Measurements from ENCODE around the gene ACTN4.

The ACTN4 gene

GRCh38 chr19:38676878-38677646, 29.6 kb downstream of the ACTN4 start:
- no peak for ATAC-seq
- Mint-ChIP-seq H3K27ac (peak overlapping the region; percentile 71), H3K36me3 (peaks cover 35% of the 10 kb centered on the region), H3K4me3 (peak overlapping the region; percentile 53), H3K4me1 (peaks cover 87% of the 10 kb centered on the region), H3K9me3 (no peaks in the 10 kb centered on the region)
- DNase-seq (ENCODE audit: low spot score in 2 of 2), result no peak

- Mint-ChIP-seq H3K4me1 (peaks cover 95% of the 10 kb centered on the region), H3K27ac (peak overlapping the region; percentile 71), H3K36me3 (peaks cover 41% of the 10 kb centered on the region), H3K9me3 (no peaks in the 10 kb centered on the region), H3K4me3 (peak overlapping the region; percentile 41)
- no peak for DNase-seq (ENCODE audit: low spot score in 2 of 2)
- no peak for ATAC-seq
Observed at GRCh38 chr19:38678217-38678890, 30.9 kb downstream of the ACTN4 start.

DNA sequence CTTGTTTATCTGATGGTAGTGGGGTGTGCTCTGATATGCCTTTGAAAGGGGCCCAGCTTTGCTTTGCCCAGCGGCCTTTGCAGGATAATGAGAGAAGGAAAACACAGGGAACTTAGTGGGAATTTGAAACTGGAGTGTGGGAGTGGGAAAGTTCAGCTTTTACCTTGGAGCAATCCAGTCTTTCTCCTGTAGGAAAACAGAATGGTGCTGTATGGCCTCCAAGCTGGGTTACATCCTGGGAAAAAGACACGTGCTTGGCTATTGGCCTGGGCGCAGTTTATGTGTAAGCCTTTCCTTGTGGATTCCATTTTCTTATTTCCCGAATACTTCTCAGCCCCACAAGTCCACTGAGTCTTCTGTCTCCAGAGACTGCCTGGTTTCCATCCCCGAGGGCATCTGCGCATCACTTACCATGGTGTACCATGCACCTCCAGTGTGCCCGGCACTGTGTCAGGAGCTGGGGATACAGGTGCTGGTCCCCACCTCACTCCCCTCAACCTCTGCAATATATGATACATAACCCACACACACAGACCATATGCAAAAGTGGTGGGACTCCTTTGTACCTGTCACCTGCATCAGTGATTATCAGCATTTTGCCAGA, 31.5 kb downstream of the ACTN4 start:
- ATAC-seq, result no peak
- H3K36me3 Mint-ChIP-seq, result peaks cover 42% of the 10 kb centered on the region
- no peaks in the 10 kb centered on the region for H3K9me3 Mint-ChIP-seq
- no peak for DNase-seq (ENCODE audit: low spot score in 2 of 2)
- peak overlapping the region; percentile 17 for H3K4me3 Mint-ChIP-seq
- H3K27ac Mint-ChIP-seq, result peak overlapping the region; percentile 71
- peaks cover 98% of the 10 kb centered on the region for H3K4me1 Mint-ChIP-seq

GRCh38 chr19:38679839-38680238, 32.4 kb downstream of the ACTN4 start:
- Mint-ChIP-seq H3K36me3 (peaks cover 45% of the 10 kb centered on the region), H3K4me3 (peak overlapping the region; percentile 5), H3K27ac (peak overlapping the region; percentile 92), H3K9me3 (no peaks in the 10 kb centered on the region), H3K4me1 (peaks cover 98% of the 10 kb centered on the region)
- ATAC-seq, result no peak
- DNase-seq (ENCODE audit: low spot score in 2 of 2), result no peak

GRCh38 chr19:38682195-38682867, 34.9 kb downstream of the ACTN4 start:
- H3K9me3 Mint-ChIP-seq, result no peaks in the 10 kb centered on the region
- H3K36me3 Mint-ChIP-seq, result peaks cover 53% of the 10 kb centered on the region

DNA sequence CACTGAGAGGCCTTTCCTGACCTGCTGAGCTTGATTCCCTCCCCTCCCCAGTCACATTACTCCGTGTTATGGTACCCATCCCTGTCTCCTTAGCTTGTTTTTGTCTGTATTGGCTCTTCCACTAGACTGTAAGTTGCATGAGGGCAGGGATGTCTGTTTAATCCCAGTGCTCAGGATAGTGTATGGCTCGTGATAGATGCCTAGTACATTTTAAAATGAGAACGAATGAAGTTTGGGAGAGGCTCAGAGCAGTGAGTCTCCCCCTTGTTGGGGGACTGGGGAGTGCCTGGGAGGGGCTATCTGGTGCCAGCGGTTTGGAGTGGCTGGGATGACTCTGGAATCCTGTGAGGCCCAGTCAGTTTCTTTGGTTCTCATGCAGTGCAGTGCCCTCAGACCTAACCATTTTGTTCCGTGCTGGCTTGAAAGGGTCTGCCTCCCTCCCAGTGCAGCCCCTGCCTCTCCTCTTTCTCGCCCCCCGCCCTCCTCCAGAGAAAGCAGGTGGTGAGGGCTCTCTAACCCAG, 35.5 kb downstream of the ACTN4 start:
- peaks cover 53% of the 10 kb centered on the region for H3K36me3 Mint-ChIP-seq
- H3K4me1 Mint-ChIP-seq, result peaks cover 98% of the 10 kb centered on the region
- no peak for ATAC-seq
- no peaks in the 10 kb centered on the region for H3K9me3 Mint-ChIP-seq
- peak overlapping the region; percentile 97 for H3K27ac Mint-ChIP-seq
- no peak for DNase-seq (ENCODE audit: low spot score in 2 of 2)
- H3K4me3 Mint-ChIP-seq, result peak overlapping the region; percentile 68

More at GRCh38 chr19:38682195-38682867, 34.9 kb downstream of the ACTN4 start:
- Mint-ChIP-seq H3K27ac (peak overlapping the region; percentile 97), H3K4me3 (peak overlapping the region; percentile 68), H3K4me1 (peaks cover 98% of the 10 kb centered on the region)
- DNase-seq (ENCODE audit: low spot score in 2 of 2) (no peak), ATAC-seq (no peak)

DNA sequence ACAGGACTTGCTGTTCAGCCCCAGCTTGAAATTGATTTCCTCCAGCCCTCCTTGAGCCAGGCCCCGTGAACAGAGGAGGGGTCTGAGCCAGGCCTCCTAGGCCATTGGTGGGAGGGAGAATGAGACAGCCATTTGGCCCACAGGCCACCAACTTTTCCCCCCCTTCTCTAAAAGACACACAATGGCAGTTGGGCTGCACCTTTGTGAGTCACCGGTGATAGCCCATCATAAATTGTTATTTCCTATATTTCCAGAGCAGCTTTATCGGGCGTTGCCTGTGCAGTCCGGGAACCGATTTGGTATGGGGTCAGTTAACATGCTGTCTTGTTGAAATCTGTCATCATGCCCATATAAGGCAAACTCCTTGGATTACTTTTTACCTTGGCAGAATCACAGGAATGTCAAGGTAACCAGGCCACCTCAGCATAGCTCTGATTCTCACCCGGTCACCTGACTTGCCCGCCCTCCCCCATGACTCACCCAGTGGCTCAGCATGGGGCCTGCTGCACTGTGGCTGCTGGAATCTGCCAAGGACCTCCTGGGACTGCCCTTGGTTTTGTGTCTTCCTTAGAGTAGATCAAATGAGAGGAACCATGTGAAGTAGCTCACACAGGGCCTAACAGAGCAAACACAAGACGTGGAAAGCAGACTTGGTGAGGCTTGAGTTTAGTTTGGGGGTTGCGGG, 36.1 kb downstream of the ACTN4 start:
- H3K4me3 Mint-ChIP-seq, result peak overlapping the region; percentile 68
- ATAC-seq, result peak; percentile 77

DNA sequence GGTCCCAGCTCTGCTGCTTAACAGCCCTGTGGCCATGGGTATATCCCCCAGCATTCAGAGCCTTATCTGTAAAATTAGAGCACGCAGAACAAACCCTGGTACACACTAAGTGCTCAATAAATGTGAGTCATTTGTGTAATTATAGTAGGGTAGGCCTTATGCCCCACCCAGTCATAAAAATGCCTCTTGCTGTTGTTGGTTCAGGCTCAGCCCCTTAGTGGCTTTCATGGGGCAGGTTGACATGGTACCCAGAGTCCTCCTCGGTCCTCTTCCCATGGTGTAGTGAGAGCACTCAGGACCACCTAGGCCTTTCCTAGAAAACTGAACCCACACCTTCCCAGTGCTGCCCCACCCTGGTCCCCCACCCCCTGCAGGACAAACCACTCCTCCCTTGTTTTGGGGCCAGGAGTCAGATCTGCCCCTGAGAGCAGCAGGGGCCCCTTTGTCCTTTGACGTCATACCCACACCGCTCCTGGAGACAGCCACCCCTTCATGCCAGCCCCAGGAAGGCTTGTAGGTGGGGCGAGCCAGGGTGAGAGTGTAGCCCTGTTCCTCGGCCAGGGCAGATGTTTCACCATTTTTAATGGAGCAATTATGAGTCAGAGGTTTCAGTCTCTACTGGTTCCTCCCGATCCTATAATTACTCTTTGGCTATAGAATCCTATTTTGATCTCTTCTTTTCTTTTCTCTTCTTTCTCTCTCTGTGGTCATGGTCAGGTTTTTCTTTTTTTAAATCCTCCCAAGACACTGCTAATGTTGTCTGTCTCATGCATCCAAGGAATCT, 36.8 kb downstream of the ACTN4 start:
- ATAC-seq, result peak; percentile 80
- H3K4me3 Mint-ChIP-seq, result peak overlapping the region; percentile 68
- H3K9me3 Mint-ChIP-seq, result no peaks in the 10 kb centered on the region
- peak; percentile 36 to 72 for DNase-seq (ENCODE audit: low spot score in 2 of 2)
- peaks cover 53% of the 10 kb centered on the region for H3K36me3 Mint-ChIP-seq
- H3K4me1 Mint-ChIP-seq, result peaks cover 90% of the 10 kb centered on the region
- peak overlapping the region; percentile 97 for H3K27ac Mint-ChIP-seq

More for the DNA sequence above, 36.1 kb downstream of the ACTN4 start:
- peak; percentile 26 to 76 for DNase-seq (ENCODE audit: low spot score in 2 of 2)
- Mint-ChIP-seq H3K9me3 (no peaks in the 10 kb centered on the region), H3K27ac (peak overlapping the region; percentile 97), H3K36me3 (peaks cover 53% of the 10 kb centered on the region), H3K4me1 (peaks cover 93% of the 10 kb centered on the region)

DNA sequence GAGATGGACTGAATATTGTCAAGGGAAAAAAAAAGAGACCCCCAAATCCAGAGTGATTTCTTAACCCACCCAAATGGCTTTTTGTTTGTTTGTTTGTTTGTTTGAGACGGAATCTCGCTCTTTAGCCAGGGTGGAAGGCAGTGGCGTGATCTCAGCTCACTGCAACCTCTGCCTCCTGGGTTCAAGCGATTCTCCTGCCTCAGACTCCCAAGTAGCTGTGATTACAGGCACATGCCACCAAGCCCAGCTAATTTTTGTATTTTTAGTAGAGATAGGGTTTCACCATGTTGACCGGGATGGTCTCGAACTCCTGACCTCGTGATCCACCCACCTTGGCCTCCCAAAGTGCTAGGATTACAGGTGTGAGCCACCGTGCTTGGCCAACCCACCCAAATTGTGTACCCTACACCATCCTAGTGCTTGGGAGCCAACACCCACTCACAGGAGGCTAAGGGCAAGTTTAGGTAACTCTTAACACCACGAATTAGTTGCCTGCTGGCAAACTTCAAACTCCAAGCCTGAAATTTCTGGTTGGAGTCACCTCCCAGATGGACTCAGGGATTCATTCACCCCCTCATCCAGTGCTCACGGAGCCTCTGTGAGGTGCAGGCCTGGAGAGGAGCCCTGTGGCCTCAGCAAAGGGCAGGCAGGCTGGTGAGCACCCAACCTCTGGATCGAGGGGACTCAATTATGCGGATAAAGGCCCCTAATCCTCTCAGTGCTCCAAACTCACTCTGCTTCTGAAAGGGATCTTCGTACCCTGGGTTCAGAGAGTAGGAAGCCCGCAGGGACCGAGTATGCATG, 37.6 kb downstream of the ACTN4 start:
- no peak for DNase-seq (ENCODE audit: low spot score in 2 of 2)
- Mint-ChIP-seq H3K4me1 (peaks cover 92% of the 10 kb centered on the region), H3K9me3 (no peaks in the 10 kb centered on the region), H3K4me3 (peak overlapping the region; percentile 68), H3K36me3 (peaks cover 48% of the 10 kb centered on the region), H3K27ac (peak overlapping the region; percentile 97)
- no peak for ATAC-seq

DNA sequence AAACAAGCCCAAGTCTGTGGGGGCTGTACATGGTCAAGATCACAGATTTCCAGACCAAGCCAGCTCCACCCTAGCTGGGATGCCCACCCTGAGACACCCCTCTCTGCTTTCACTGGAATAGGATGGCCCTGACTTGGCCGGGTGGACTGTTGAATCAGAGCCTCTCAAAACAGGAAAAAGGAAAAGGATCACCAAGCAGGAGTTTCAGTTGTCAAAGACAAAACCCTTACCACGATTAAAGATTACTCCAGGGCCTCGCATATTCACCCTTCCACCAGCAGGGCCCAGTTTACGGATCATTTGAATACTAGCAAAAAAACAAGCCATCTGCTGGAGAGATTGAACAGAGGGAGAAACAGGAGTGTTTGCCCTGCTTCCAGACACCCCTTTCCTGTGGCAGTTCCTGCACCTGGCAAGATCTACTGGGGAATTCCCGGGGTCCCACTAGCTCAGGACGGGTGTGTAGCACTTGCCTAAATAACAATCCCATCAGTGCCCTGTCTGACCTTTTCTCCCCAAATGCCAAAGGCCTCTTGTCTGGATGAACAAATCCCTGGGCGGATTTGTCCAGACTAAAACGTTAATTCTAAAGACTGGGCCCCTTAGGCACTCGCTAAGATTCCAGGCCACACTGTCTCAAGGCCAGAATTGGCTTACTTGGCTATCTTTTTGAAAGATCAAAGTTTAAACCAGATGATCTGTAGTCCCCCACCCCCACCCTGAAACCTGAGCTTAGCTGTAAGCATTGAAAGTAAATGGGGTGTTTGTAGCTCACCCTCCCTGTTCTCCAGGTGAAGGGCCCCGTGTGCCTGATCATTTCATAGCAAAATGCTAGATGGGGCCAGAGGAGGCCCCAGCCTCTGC, 38.4 kb downstream of the ACTN4 start:
- ATAC-seq, result no peak
- Mint-ChIP-seq H3K36me3 (peaks cover 41% of the 10 kb centered on the region), H3K4me3 (peak overlapping the region; percentile 68), H3K27ac (peak overlapping the region; percentile 97), H3K9me3 (no peaks in the 10 kb centered on the region), H3K4me1 (peaks cover 90% of the 10 kb centered on the region)
- no peak for DNase-seq (ENCODE audit: low spot score in 2 of 2)

- no peaks in the 10 kb centered on the region for H3K9me3 Mint-ChIP-seq
- DNase-seq (ENCODE audit: low spot score in 2 of 2), result peak in 1 of 2 donors; percentile 64
- H3K36me3 Mint-ChIP-seq, result peaks cover 35% of the 10 kb centered on the region
- H3K27ac Mint-ChIP-seq, result peak overlapping the region; percentile 97
- peaks cover 90% of the 10 kb centered on the region for H3K4me1 Mint-ChIP-seq
- peak overlapping the region; percentile 68 for H3K4me3 Mint-ChIP-seq
- peak; percentile 49 for ATAC-seq
Observed at GRCh38 chr19:38686530-38686888, 39.1 kb downstream of the ACTN4 start.

DNA sequence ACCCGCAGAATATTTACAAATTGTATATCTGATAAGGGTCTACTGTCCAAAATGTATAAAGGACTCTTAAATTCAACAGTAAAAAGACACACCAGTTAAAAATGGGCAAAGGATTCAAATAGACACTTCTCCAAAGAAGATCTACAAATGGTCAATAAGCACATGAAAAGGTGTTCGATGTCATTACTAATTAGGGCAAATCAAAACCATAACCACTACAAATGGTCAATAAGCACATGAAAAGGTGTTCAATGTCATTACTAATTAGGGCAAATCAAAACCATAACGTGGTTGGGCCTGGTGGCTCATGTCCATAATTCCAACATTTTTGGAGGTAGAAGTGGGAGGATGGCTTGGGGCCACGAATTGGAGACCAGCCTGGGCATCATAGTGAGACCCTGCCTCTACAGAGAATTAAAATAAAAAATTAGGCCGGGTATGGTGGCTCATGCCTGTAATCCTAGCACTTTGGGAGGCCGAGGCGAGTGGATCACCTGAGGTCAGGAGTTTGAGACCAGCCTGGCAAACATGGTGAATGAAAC, 40.5 kb downstream of the ACTN4 start:
- H3K9me3 Mint-ChIP-seq, result no peaks in the 10 kb centered on the region
- peak overlapping the region; percentile 97 for H3K27ac Mint-ChIP-seq
- DNase-seq (ENCODE audit: low spot score in 2 of 2), result no peak
- H3K36me3 Mint-ChIP-seq, result peaks cover 24% of the 10 kb centered on the region
- ATAC-seq, result no peak
- H3K4me3 Mint-ChIP-seq, result no peak overlapping the region
- peaks cover 91% of the 10 kb centered on the region for H3K4me1 Mint-ChIP-seq

Measured in stimulated activated effector memory CD8-positive, alpha-beta T cell treated with anti-CD3 and anti-CD28 coated beads, Interleukin-12 subunit alpha, Interleukin-12 subunit beta, amount 100 ng/mL, for 72 hours (primary cell).